ENCODE results near the gene ZCWPW1. TPM values are rescaled to one million over a fixed set of nuclear protein-coding genes. Genes with fewer than 3 reads are reported as not detected.

Gene ZCWPW1
- total and polyA plus RNA-seq, 2 experiments from 2014 or later: 0.59 to 2.7 TPM

- TF ChIP-seq EZH2 (IDR thresholded peaks at IDR 0.05; ENCODE audit: low read depth, unreplicated experiment) (no peak), NANOG (IDR thresholded peaks at IDR 0.05; ENCODE audit: borderline replicate concordance) (no peak), ZNF331 (CRISPR knock-in tag; IDR thresholded peaks at IDR 0.05; ENCODE audit: low read depth) (no peak), STAT1 (IDR thresholded peaks at IDR 0.05; ENCODE audit: unreplicated experiment) (no peak), EZH2phosphoT487 (IDR thresholded peaks at IDR 0.05; ENCODE audit: unreplicated experiment) (no peak), CREB1 (CRISPR knock-in tag; IDR thresholded peaks at IDR 0.05; ENCODE audit: low read depth) (no peak), ZNF114 (CRISPR knock-in tag; IDR thresholded peaks at IDR 0.05) (no peak), ETS1 (IDR thresholded peaks at IDR 0.05) (no peak), CTCF (conservative IDR thresholded peaks at IDR 0.05; ENCODE audit: low read depth in 2 of 2) (no peak)
- TF ChIP-seq, protein P1, sequence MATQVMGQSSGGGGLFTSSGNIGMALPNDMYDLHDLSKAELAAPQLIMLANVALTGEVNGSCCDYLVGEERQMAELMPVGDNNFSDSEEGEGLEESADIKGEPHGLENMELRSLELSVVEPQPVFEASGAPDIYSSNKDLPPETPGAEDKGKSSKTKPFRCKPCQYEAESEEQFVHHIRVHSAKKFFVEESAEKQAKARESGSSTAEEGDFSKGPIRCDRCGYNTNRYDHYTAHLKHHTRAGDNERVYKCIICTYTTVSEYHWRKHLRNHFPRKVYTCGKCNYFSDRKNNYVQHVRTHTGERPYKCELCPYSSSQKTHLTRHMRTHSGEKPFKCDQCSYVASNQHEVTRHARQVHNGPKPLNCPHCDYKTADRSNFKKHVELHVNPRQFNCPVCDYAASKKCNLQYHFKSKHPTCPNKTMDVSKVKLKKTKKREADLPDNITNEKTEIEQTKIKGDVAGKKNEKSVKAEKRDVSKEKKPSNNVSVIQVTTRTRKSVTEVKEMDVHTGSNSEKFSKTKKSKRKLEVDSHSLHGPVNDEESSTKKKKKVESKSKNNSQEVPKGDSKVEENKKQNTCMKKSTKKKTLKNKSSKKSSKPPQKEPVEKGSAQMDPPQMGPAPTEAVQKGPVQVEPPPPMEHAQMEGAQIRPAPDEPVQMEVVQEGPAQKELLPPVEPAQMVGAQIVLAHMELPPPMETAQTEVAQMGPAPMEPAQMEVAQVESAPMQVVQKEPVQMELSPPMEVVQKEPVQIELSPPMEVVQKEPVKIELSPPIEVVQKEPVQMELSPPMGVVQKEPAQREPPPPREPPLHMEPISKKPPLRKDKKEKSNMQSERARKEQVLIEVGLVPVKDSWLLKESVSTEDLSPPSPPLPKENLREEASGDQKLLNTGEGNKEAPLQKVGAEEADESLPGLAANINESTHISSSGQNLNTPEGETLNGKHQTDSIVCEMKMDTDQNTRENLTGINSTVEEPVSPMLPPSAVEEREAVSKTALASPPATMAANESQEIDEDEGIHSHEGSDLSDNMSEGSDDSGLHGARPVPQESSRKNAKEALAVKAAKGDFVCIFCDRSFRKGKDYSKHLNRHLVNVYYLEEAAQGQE (IDR thresholded peaks at IDR 0.05; ENCODE audit: unreplicated experiment): no peak
Measured at GRCh38 chr7:100380196-100380595, 48.3 kb downstream of the ZCWPW1 start (continued).

DNA sequence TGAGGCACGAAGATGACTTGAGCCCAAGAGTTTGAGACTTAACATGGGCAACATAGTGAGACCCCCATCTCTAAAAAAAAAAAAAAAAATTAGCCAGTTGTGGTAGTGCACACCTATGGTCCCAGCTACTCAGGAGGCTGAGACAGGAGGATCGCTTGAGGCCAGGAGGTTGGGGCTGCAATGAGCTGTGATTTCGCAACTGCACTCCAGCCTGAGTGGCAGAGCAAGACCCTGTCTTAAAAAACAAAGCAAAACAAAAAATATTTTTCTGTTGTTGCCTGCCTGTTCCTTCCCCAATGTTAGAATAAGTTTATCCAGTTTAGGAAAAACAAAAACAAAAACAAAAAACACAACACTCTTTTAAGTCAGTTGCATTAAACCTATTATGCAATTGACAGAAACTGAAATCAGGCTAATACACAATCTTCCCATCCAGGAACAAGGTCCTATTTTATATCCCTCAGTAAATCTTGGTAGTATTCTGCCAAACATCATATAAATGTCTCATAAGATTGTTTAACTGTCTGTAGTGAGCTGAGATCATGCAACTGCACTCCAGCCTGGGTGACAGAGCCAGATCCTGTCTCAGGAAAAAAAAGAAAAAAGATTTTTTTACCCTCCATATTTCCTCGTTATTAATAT is 50.3 kb downstream of the ZCWPW1 start:
- H3K36me3 ChIP-seq (ENCODE audit: insufficient read depth): no peaks in the 10 kb centered on the region
- Mint-ChIP-seq H3K27ac (no peak overlapping the region), H3K4me3 (no peak overlapping the region), H3K27me3 (ENCODE audit: insufficient read depth, low read depth, poor library complexity) (peaks cover 11% of the 10 kb centered on the region), H3K36me3 (ENCODE audit: low read depth) (no peaks in the 10 kb centered on the region; the same call in 2 of the 3 replicates), H3K9me3 (no peaks in the 10 kb centered on the region; the same call in 2 of the 3 replicates), H3K4me1 (peaks cover 13% of the 10 kb centered on the region; the same call in 2 of the 3 replicates)
- H3K79me2 ChIP-seq (replicated peaks; ENCODE audit: insufficient read depth): no peaks in the 10 kb centered on the region
- no peak overlapping the region for H3K4me2 ChIP-seq
- no peaks in the 10 kb centered on the region for H4K20me1 ChIP-seq (replicated peaks; ENCODE audit: insufficient read depth)
- no peak overlapping the region for H2AFZ ChIP-seq
- H3K4me1 ChIP-seq (ENCODE audit: insufficient read depth): no peaks in the 10 kb centered on the region
- 0 out of 2 replicates have a peak, but pooled peaks cover 4% of the 10 kb centered on the region for H3K9me2 ChIP-seq (ENCODE audit: insufficient read depth)
- DNase-seq (ENCODE audit: low spot score) (no peak), ATAC-seq (no peak)
- H3K27ac ChIP-seq (ENCODE audit: low read depth): no peak overlapping the region
- H3F3A ChIP-seq (replicated peaks; ENCODE audit: low read depth): no peaks in the 10 kb centered on the region
- H3K4me3 ChIP-seq: no peak overlapping the region
- H3K27me3 ChIP-seq (ENCODE audit: insufficient read depth): peaks cover 12% of the 10 kb centered on the region; the same call in 1 of the 2 replicates
- TF ChIP-seq EZH2phosphoT487 (IDR thresholded peaks at IDR 0.05; ENCODE audit: unreplicated experiment) (no peak), STAT1 (IDR thresholded peaks at IDR 0.05; ENCODE audit: unreplicated experiment) (no peak), CTCF (conservative IDR thresholded peaks at IDR 0.05; ENCODE audit: low read depth in 2 of 2) (no peak), ZNF114 (CRISPR knock-in tag; IDR thresholded peaks at IDR 0.05) (no peak), ZNF331 (CRISPR knock-in tag; IDR thresholded peaks at IDR 0.05; ENCODE audit: low read depth) (no peak), JUNB (IDR thresholded peaks at IDR 0.05; ENCODE audit: unreplicated experiment) (no peak), ETS1 (IDR thresholded peaks at IDR 0.05) (no peak), EZH2 (IDR thresholded peaks at IDR 0.05; ENCODE audit: low read depth, unreplicated experiment) (no peak), POLR2AphosphoS5 (IDR thresholded peaks at IDR 0.05; ENCODE audit: low read depth) (no peak)

All from GM23338 (cell line).